SK-N-SH treated with all-trans-retinoic acid at 6 μM for 48 hours (cell line): Measurements from ENCODE around the gene SF3B5.
"Not testable (repeated sequence)": the region's sequence is repeated elsewhere in the genome, so short reads cannot be mapped to it uniquely, and the experiment has no call there.

Experiments used
- ATAC-seq: fragments of 200-7000 bp; cut with Tn5 transposase; 3 replicates; pipeline ENCODE4 v1.9.1; 2020; ENCODE audit warnings: mild to moderate bottlenecking, moderate library complexity
- ARNTL ChIP-seq: fragments of 450-650 bp; formaldehyde crosslinking; IDR thresholded peaks from 2 replicates; pipeline ENCODE4 v1.5.0; 2020; ENCODE audit warnings: low read depth, mild to moderate bottlenecking, moderate library complexity, borderline replicate concordance
- CSDC2 ChIP-seq: fragments of 250-450 bp; sonication (Bioruptor Pico); IDR thresholded peaks from 2 replicates; pipeline ENCODE4 v1.5.0; 2020; ENCODE audit warnings: mild to moderate bottlenecking, moderate library complexity
- ESRRG ChIP-seq: fragments of 250-450 bp; sonication (Bioruptor Pico); IDR thresholded peaks from 2 replicates; pipeline ENCODE4 v1.6.1; 2021; ENCODE audit warnings: mild to moderate bottlenecking
- GLIS3 ChIP-seq: fragments of 250-450 bp; sonication (Bioruptor Pico); IDR thresholded peaks from 2 replicates; pipeline ENCODE4 v1.5.0; 2020; ENCODE audit warnings: mild to moderate bottlenecking, moderate library complexity
- OSR1 ChIP-seq: fragments of 250-450 bp; sonication (Bioruptor Pico); IDR thresholded peaks from 2 replicates; pipeline ENCODE4 v1.8.0; 2022; ENCODE audit warnings: moderate library complexity, mild to moderate bottlenecking, inconsistent platforms
- PPARA ChIP-seq: fragments of 250-450 bp; sonication (Bioruptor Pico); IDR thresholded peaks from 2 replicates; pipeline ENCODE4 v1.5.0; 2020; ENCODE audit warnings: mild to moderate bottlenecking, borderline replicate concordance
- RARB ChIP-seq: fragments of 250-450 bp; sonication (Bioruptor Pico); IDR thresholded peaks from 2 replicates; pipeline ENCODE4 v1.8.0; 2021; ENCODE audit warnings: mild to moderate bottlenecking, moderate library complexity
- SNAI2 ChIP-seq: fragments of 250-450 bp; sonication (Bioruptor Pico); IDR thresholded peaks from 2 replicates; pipeline ENCODE4 v1.5.0; 2020; ENCODE audit warnings: mild to moderate bottlenecking, moderate library complexity
- TCF4 ChIP-seq: fragments of 250-450 bp; sonication (Bioruptor Pico); IDR thresholded peaks from 2 replicates; pipeline ENCODE4 v1.8.0; 2021; ENCODE audit warnings: mild to moderate bottlenecking, moderate library complexity, borderline replicate concordance
- TOX ChIP-seq: fragments of 250-450 bp; sonication (Bioruptor Pico); IDR thresholded peaks from 2 replicates; pipeline ENCODE4 v1.8.0; 2021; ENCODE audit warnings: mild to moderate bottlenecking, moderate library complexity, borderline replicate concordance
- ZC3H10 ChIP-seq: fragments of 250-450 bp; sonication (Bioruptor Pico); IDR thresholded peaks from 2 replicates; pipeline ENCODE4 v1.5.1; 2021; ENCODE audit warnings: mild to moderate bottlenecking, moderate library complexity
- ZFP3 ChIP-seq: fragments of 250-450 bp; sonication (Bioruptor Pico); IDR thresholded peaks from 2 replicates; pipeline ENCODE4 v1.5.0; 2020; ENCODE audit warnings: mild to moderate bottlenecking, moderate library complexity
- ZFP30 ChIP-seq: fragments of 450-650 bp; formaldehyde crosslinking; IDR thresholded peaks from 2 replicates; pipeline ENCODE4 v1.5.0; 2022; ENCODE audit warnings: mild to moderate bottlenecking, moderate library complexity
- ZNF70 ChIP-seq: fragments of 450-650 bp; formaldehyde crosslinking; IDR thresholded peaks from 2 replicates; pipeline ENCODE4 v1.5.0; 2020; ENCODE audit warnings: mild to moderate bottlenecking, moderate library complexity
- ZNF8 ChIP-seq: fragments of 450-650 bp; formaldehyde crosslinking; IDR thresholded peaks from 2 replicates; pipeline ENCODE4 v1.5.0; 2020; ENCODE audit warnings: mild to moderate bottlenecking, moderate library complexity
- TF ChIP-seq, protein P1 (sequence below): fragments of 250-450 bp; sonication (Bioruptor Pico); IDR thresholded peaks from 2 replicates; pipeline ENCODE4 v1.5.0; 2020; ENCODE audit warnings: mild to moderate bottlenecking, moderate library complexity
- TF ChIP-seq, protein P2 (sequence below): fragments of 250-450 bp; sonication (Bioruptor Pico); IDR thresholded peaks from 2 replicates; pipeline ENCODE4 v1.5.1; 2020; ENCODE audit warnings: low read depth, mild to moderate bottlenecking, moderate library complexity
- TF ChIP-seq, protein P3 (sequence below): fragments of 250-450 bp; sonication (Bioruptor Pico); IDR thresholded peaks from 2 replicates; pipeline ENCODE4 v1.5.1; 2021; ENCODE audit warnings: mild to moderate bottlenecking, moderate library complexity
- TF ChIP-seq, protein P4 (sequence below): fragments of 250-450 bp; sonication (Bioruptor Pico); IDR thresholded peaks from 2 replicates; pipeline ENCODE4 v1.8.0; 2020; ENCODE audit warnings: mild to moderate bottlenecking, moderate library complexity, borderline replicate concordance
- TF ChIP-seq, protein P5 (sequence below): fragments of 250-450 bp; sonication (Bioruptor Pico); IDR thresholded peaks from 2 replicates; pipeline ENCODE4 v1.8.0; 2021; ENCODE audit warnings: low read depth, mild to moderate bottlenecking, moderate library complexity, borderline replicate concordance

The SF3B5 gene

DNA sequence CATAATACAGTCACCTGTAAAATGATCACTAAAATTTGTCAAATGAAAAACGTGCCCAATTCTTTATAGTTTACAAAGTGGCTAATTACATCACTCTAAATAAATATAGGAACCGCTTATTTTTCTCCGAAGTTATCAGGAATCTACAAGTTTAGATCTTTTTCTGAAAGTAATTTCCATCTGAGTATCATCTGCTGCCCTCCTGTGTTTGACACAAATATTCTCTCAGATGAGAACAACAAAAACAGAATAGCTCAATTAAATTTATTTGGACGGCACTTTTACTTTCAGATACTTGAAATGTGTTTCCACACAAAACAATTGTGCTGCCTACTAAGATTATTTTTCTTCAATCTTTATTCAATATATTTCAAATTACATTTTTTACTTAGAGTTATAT is 5.0 kb downstream of the SF3B5 start:
- no peak for ATAC-seq
- TF ChIP-seq OSR1 (no peak), SNAI2 (no peak), TOX (CRISPR knock-in tag) (no peak)

DNA sequence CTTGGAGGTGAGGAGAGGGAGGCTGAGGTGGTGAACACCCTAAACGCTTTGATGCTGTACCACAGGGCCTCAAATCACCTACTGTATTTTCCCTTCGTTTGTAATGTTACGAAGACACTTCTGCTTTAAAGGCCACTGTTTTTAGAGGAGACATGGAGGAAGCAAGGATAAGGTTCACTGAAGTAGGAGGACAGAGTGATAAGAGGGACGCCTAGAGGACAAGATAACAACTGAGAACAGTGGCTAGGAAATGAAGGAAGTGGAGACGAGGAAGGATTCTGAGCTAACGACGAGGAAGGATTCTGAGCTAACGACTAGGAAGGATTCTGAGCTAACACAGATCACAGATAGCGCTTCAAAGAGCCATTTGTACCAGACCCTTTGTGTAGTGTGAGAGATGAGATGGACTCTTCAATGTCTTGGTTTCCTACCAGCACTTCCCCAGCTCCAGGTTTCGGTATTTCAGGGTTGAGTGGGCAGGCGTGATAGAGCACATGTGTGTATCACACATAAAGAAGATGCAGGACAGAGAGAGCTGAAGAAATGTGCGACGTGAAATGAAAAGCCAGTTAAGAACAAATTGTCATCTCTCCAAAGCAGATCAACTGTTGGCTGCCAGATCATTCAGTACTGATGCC is 7.5 kb downstream of the SF3B5 start:
- TF ChIP-seq OSR1 = no peak
- TF ChIP-seq ZNF70 (CRISPR knock-in tag) = no peak
- no peak for TF ChIP-seq ARNTL (CRISPR knock-in tag)
- no peak for TF ChIP-seq PPARA (CRISPR knock-in tag)
- TF ChIP-seq, protein P1, sequence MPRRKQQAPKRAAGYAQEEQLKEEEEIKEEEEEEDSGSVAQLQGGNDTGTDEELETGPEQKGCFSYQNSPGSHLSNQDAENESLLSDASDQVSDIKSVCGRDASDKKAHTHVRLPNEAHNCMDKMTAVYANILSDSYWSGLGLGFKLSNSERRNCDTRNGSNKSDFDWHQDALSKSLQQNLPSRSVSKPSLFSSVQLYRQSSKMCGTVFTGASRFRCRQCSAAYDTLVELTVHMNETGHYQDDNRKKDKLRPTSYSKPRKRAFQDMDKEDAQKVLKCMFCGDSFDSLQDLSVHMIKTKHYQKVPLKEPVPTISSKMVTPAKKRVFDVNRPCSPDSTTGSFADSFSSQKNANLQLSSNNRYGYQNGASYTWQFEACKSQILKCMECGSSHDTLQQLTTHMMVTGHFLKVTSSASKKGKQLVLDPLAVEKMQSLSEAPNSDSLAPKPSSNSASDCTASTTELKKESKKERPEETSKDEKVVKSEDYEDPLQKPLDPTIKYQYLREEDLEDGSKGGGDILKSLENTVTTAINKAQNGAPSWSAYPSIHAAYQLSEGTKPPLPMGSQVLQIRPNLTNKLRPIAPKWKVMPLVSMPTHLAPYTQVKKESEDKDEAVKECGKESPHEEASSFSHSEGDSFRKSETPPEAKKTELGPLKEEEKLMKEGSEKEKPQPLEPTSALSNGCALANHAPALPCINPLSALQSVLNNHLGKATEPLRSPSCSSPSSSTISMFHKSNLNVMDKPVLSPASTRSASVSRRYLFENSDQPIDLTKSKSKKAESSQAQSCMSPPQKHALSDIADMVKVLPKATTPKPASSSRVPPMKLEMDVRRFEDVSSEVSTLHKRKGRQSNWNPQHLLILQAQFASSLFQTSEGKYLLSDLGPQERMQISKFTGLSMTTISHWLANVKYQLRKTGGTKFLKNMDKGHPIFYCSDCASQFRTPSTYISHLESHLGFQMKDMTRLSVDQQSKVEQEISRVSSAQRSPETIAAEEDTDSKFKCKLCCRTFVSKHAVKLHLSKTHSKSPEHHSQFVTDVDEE (CRISPR knock-in tag) = no peak
- TF ChIP-seq, protein P2, sequence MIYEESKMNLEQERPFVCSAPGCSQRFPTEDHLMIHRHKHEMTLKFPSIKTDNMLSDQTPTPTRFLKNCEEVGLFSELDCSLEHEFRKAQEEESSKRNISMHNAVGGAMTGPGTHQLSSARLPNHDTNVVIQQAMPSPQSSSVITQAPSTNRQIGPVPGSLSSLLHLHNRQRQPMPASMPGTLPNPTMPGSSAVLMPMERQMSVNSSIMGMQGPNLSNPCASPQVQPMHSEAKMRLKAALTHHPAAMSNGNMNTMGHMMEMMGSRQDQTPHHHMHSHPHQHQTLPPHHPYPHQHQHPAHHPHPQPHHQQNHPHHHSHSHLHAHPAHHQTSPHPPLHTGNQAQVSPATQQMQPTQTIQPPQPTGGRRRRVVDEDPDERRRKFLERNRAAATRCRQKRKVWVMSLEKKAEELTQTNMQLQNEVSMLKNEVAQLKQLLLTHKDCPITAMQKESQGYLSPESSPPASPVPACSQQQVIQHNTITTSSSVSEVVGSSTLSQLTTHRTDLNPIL = no peak
- TF ChIP-seq GLIS3 (CRISPR knock-in tag) = no peak
- no peak for TF ChIP-seq ZNF8 (CRISPR knock-in tag)
- no peak for ATAC-seq

DNA sequence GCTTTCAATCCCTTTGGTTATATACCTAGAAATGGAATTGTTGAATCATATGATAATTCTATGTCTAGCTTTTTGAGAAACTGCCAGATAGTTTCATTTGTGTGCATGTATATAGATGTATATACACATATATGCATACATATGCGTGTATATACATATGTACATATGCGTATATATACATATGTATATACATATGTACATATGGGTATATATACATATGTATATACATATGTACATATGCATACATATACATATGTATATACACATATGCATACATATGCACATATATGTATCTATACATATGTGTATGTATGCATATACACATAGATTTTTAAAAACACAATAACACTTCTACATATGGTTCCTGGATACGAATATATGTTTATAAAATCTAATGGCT is 8.4 kb downstream of the SF3B5 start:
- ATAC-seq = no peak
- TF ChIP-seq, protein P1 (CRISPR knock-in tag) = no peak
- TF ChIP-seq ZC3H10 (CRISPR knock-in tag) (no peak), CSDC2 (CRISPR knock-in tag) (no peak), ZNF8 (CRISPR knock-in tag) (no peak), ZFP3 (CRISPR knock-in tag) (no peak), TCF4 (CRISPR knock-in tag) (no peak), PPARA (CRISPR knock-in tag) (no peak), ZFP30 (CRISPR knock-in tag) (no peak), ARNTL (CRISPR knock-in tag) (no peak), OSR1 (no peak)
- TF ChIP-seq, protein P3, sequence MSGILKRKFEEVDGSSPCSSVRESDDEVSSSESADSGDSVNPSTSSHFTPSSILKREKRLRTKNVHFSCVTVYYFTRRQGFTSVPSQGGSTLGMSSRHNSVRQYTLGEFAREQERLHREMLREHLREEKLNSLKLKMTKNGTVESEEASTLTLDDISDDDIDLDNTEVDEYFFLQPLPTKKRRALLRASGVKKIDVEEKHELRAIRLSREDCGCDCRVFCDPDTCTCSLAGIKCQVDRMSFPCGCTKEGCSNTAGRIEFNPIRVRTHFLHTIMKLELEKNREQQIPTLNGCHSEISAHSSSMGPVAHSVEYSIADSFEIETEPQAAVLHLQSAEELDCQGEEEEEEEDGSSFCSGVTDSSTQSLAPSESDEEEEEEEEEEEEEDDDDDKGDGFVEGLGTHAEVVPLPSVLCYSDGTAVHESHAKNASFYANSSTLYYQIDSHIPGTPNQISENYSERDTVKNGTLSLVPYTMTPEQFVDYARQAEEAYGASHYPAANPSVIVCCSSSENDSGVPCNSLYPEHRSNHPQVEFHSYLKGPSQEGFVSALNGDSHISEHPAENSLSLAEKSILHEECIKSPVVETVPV = no peak
- TF ChIP-seq, protein P4, sequence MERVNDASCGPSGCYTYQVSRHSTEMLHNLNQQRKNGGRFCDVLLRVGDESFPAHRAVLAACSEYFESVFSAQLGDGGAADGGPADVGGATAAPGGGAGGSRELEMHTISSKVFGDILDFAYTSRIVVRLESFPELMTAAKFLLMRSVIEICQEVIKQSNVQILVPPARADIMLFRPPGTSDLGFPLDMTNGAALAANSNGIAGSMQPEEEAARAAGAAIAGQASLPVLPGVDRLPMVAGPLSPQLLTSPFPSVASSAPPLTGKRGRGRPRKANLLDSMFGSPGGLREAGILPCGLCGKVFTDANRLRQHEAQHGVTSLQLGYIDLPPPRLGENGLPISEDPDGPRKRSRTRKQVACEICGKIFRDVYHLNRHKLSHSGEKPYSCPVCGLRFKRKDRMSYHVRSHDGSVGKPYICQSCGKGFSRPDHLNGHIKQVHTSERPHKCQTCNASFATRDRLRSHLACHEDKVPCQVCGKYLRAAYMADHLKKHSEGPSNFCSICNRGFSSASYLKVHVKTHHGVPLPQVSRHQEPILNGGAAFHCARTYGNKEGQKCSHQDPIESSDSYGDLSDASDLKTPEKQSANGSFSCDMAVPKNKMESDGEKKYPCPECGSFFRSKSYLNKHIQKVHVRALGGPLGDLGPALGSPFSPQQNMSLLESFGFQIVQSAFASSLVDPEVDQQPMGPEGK (CRISPR knock-in tag) = no peak

DNA sequence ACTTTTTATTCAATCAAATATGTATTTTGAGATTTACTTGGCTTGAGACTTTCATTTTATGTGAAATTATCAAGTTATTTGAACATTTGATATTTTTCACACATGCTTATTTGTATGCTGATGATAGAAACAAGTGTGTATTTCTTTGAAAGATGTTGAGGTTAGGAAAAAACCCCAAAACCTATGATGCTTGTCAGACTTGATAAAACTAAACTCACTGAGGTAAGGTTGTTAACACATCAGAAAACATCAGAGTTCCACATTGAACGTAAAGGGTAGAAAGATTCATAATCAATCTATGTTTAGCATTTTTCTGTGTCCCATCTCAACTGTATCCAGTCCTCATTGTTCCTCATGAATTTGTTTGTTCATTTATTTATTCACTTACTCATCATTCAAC is 12.2 kb downstream of the SF3B5 start:
- ATAC-seq = no peak
- no peak for TF ChIP-seq GLIS3 (CRISPR knock-in tag)
- no peak for TF ChIP-seq ESRRG (CRISPR knock-in tag)
- no peak for TF ChIP-seq ZFP3 (CRISPR knock-in tag)
- TF ChIP-seq, protein P5, sequence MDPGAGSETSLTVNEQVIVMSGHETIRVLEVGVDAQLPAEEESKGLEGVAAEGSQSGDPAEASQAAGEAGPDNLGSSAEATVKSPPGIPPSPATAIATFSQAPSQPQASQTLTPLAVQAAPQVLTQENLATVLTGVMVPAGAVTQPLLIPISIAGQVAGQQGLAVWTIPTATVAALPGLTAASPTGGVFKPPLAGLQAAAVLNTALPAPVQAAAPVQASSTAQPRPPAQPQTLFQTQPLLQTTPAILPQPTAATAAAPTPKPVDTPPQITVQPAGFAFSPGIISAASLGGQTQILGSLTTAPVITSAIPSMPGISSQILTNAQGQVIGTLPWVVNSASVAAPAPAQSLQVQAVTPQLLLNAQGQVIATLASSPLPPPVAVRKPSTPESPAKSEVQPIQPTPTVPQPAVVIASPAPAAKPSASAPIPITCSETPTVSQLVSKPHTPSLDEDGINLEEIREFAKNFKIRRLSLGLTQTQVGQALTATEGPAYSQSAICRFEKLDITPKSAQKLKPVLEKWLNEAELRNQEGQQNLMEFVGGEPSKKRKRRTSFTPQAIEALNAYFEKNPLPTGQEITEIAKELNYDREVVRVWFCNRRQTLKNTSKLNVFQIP (CRISPR knock-in tag) = no peak
- TF ChIP-seq RARB = no peak
- no peak for TF ChIP-seq ZFP30 (CRISPR knock-in tag)
- no peak for TF ChIP-seq TCF4 (CRISPR knock-in tag)

DNA sequence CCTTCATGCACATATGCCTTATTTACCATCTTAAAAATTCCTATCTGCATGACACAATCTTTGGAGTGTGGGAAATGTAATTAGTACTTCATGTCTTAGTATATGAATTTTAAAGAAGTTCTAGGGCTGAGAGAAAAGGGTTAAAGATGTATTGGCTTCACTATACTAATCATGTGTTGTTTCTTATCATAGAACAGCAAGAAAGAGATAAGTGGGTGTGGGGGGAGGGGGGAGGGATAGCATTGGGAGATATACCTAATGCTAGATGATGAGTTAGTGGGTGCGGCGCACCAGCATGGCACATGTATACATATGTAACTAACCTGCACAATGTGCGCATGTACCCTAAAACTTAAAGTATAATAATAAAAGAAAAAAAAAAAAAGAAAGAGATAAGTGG is 13.0 kb downstream of the SF3B5 start:
- not testable (repeated sequence) for ATAC-seq
